Immature natural killer cell (primary cell): Measurements from ENCODE around the gene ARHGAP24. TPM values are rescaled to one million over a fixed set of nuclear protein-coding genes. Genes with fewer than 3 reads are reported as not detected.
"Not testable (repeated sequence)": the region's sequence is repeated elsewhere in the genome, so short reads cannot be mapped to it uniquely, and the experiment has no call there.

ENCODE experiments used
- DNase-seq, 3 donors: peaks; one replicate each; pipeline ENCODE4 v3.0.0; 2022; ENCODE audit warnings: mixed read lengths in 1 of 3
- H3K27ac Mint-ChIP-seq, 6 donors: one replicate each; pipeline ENCODE4 v1.8.0; 2020; ENCODE audit warnings: mixed read lengths in 6 of 6, mild to moderate bottlenecking in 5 of 6, inconsistent platforms in 4 of 6, moderate library complexity in 3 of 6
- H3K27me3 Mint-ChIP-seq, 3 donors: one replicate each; pipeline ENCODE4 v1.8.0; 2020 to 2021; ENCODE audit warnings: low read depth in 3 of 3, mild to moderate bottlenecking in 3 of 3, mixed read lengths in 3 of 3, moderate library complexity in 3 of 3, inconsistent platforms in 1 of 3
- H3K36me3 Mint-ChIP-seq, 3 donors: one replicate each; pipeline ENCODE4 v1.8.0; 2020; ENCODE audit warnings: mixed read lengths in 3 of 3, inconsistent platforms in 2 of 3, mild to moderate bottlenecking in 2 of 3
- H3K4me1 Mint-ChIP-seq, 2 donors: one replicate each; pipeline ENCODE4 v1.8.0; 2020; ENCODE audit warnings: inconsistent platforms in 2 of 2, mild to moderate bottlenecking in 2 of 2, mixed read lengths in 2 of 2, moderate library complexity in 1 of 2
- H3K4me3 Mint-ChIP-seq, 5 donors: one replicate each; pipeline ENCODE4 v1.8.0; 2020; ENCODE audit warnings: mild to moderate bottlenecking in 5 of 5, mixed read lengths in 5 of 5, inconsistent platforms in 3 of 5, moderate library complexity in 3 of 5
- H3K9me3 Mint-ChIP-seq, 6 donors: one replicate each; pipeline ENCODE4 v1.8.0; 2020; ENCODE audit warnings: mild to moderate bottlenecking in 6 of 6, mixed read lengths in 6 of 6, inconsistent platforms in 4 of 6, moderate library complexity in 3 of 6
- polyA plus RNA-seq, 3 donors: library from polyadenylated mRNA; unstranded; fragments of 300-500 nt; fragmentation: Illumina TruSeq; gene quantifications; one replicate each; pipeline ENCODE4 v1.2.3, GENCODE V29; 2021

Gene ARHGAP24
- polyA plus RNA-seq, 3 donors from 2014 or later = 0.06 to 0.24 TPM; not detected in 1

DNA sequence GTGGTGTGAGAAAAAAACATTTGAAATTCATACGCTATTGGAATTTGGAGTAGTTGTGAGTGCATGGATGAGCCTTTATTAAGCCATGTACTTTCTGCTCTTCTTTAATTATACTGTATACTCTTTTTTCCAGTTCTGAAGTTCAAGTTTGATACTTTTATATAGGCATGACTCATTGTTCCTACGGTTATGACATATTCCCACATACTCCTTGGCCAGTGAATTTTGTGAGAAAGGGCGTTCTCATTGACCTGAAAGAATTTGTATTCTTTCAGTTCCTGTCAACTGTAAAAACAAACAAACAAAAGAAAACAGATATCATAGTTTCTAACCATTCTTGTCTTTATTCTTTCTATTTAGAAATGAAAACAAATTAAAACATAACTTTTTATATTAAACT lies 477.6 kb downstream of the ARHGAP24 start:
- H3K27ac Mint-ChIP-seq = no peak overlapping the region
- no peak overlapping the region for H3K4me3 Mint-ChIP-seq
- H3K9me3 Mint-ChIP-seq = peaks cover 0 to 22% (median 10%) of the 10 kb centered on the region in 6 donors
- H3K36me3 Mint-ChIP-seq = no peaks in the 10 kb centered on the region
- no peaks in the 10 kb centered on the region for H3K4me1 Mint-ChIP-seq
- no peak for DNase-seq
- peaks cover 0 to 2% (median 0%) of the 10 kb centered on the region in 3 donors for H3K27me3 Mint-ChIP-seq

DNA sequence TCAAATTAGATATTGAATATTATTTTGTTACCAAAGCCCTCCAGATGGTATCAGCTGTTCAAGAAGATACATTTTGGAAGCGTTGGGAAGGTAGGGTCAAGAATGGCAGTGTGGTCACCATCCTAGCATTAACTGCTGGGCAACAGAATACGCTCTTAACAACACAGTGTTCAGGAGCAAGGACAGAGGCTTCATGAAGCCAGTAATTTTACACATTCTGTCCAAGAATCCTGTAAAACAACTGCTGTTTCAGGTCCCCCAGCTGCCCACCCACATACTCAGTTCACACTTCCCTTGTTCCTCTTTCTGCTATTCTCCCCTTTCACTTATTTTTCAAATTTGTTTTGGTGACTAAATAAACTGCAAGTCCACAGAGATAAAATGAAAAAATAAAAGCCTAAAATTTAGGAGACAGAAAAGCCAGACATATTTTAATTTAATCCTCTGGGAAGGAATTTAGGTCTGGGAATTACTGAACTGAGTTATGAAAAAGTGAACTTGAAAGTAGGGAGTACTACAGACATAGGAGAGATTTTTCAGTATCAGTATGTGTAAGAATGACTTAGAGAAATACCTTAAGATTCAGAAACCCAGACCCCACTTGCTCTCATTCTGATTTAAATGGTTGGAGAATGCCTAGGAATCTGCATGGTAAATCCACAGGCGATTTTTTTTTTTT lies 478.2 kb downstream of the ARHGAP24 start:
- H3K9me3 Mint-ChIP-seq = peaks cover 0 to 22% (median 10%) of the 10 kb centered on the region in 6 donors
- DNase-seq = no peak
- H3K27me3 Mint-ChIP-seq = peaks cover 0 to 2% (median 0%) of the 10 kb centered on the region in 3 donors
- no peaks in the 10 kb centered on the region for H3K4me1 Mint-ChIP-seq
- no peak overlapping the region for H3K4me3 Mint-ChIP-seq
- H3K27ac Mint-ChIP-seq = no peak overlapping the region
- H3K36me3 Mint-ChIP-seq = no peaks in the 10 kb centered on the region

DNA sequence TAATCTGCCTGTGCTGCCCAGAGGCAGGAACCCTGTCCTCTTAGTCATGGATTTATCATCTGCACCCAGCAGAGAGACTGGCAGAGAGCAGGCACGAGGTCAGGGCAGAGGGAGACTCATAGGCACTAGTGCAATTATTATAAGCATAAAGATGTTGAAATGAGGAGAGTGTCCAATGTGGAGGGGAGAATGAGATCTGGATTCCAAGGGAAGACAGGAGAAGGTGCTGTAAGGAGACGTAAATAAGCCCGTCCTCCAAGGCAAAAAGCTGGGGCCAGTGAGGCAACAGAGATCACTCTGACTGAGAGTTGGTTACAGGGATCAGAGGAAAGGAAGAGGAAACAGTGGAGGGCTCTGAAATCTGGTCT lies 478.7 kb downstream of the ARHGAP24 start:
- no peak overlapping the region for H3K27ac Mint-ChIP-seq
- no peaks in the 10 kb centered on the region for H3K36me3 Mint-ChIP-seq
- no peak for DNase-seq
- peaks cover 0 to 21% (median 10%) of the 10 kb centered on the region in 6 donors for H3K9me3 Mint-ChIP-seq
- H3K27me3 Mint-ChIP-seq = peaks cover 0 to 2% (median 0%) of the 10 kb centered on the region in 3 donors
- H3K4me3 Mint-ChIP-seq = no peak overlapping the region
- H3K4me1 Mint-ChIP-seq = no peaks in the 10 kb centered on the region

DNA sequence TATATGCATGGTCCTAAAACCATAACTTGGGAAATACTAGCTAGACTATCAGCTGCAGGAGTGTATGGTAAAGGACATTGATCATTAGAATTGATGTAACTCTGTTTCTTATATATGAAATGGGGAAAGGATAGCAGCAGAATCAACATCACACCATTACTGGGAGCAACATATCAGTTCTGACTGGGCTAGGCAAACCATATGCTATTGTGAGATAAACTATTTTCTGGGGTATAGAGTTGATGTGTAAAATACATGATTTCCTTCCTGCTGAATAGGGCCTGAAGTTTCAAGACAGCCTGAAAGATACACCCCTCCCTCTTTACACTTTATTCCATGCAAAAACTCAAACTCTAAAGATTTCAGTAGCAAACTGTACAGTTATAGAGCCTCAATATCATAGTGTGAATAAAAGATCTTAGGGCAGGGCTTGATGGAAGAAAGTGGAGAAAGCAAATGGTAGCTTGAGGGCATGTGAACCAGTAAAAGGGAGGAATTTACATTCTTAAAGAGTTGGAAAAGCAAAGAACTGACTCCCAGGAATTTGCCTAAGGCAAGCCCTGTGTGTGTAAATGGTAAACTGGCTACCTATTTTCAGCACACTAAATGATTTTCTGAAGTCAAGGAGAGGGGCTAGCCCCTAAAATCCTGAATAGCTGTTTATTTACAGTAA lies 480.8 kb downstream of the ARHGAP24 start:
- H3K4me1 Mint-ChIP-seq = no peaks in the 10 kb centered on the region
- peaks cover 0 to 2% (median 0%) of the 10 kb centered on the region in 3 donors for H3K27me3 Mint-ChIP-seq
- H3K4me3 Mint-ChIP-seq = no peak overlapping the region
- H3K36me3 Mint-ChIP-seq = no peaks in the 10 kb centered on the region
- H3K9me3 Mint-ChIP-seq = peaks cover 0 to 17% (median 10%) of the 10 kb centered on the region in 6 donors
- no peak overlapping the region for H3K27ac Mint-ChIP-seq
- no peak for DNase-seq

DNA sequence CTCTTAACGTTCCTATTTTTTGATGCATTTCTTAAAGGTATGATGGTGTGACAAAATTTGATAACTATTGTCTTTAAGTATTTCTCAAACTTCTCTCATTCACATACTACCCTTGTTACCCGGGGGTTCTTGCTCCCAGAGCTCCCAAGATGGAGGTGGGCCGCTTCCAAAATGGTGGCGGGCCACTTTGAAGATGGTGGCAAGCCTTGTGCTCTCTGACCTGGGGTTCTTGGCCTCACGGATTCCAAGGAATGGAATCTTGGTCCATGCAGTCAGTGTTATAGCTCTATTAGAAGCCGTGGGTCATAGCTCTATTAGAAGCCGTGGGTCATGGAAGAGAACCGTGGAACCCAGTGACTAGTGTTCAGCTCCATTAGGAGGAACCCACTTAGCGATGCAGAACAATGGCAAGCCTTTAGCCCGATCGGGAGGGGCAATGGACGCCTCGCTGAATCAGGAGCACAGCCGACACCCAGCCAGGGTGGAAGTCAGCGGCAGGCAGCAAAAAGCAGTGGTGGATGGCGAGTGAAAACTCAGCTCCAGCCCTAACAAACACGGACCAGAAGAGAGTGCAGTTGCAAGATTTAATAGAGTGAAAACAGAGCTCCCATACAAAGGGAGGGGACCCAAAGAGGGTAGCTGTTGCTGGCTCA lies 481.5 kb downstream of the ARHGAP24 start:
- Mint-ChIP-seq H3K27me3 (peaks cover 0 to 2% (median 0%) of the 10 kb centered on the region in 3 donors), H3K4me3 (no peak overlapping the region), H3K4me1 (no peaks in the 10 kb centered on the region), H3K36me3 (no peaks in the 10 kb centered on the region), H3K9me3 (peaks cover 0 to 17% (median 10%) of the 10 kb centered on the region in 6 donors), H3K27ac (no peak overlapping the region)
- DNase-seq = no peak

DNA sequence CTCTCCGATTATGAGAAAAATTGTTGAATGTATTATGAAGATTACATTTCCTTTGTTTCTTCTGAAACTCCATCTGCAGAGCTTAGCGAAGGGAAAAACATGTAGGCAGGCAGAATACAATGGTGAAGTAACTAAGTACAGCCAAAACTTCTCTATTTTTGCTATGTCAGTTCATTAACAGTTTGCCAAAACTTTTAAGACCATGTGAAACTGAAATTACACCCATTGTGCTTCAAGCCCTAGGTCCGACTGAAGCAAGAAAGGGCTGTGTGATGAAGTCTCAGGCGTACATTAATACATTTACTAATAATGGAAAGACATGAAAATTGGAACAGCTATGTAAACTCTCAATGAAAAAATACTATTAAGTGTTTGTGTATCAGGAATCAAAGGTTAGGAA lies 486.9 kb downstream of the ARHGAP24 start:
- DNase-seq = no peak
- H3K36me3 Mint-ChIP-seq = no peaks in the 10 kb centered on the region
- H3K27me3 Mint-ChIP-seq = no peaks in the 10 kb centered on the region
- H3K4me1 Mint-ChIP-seq = no peaks in the 10 kb centered on the region
- no peak overlapping the region for H3K4me3 Mint-ChIP-seq
- H3K27ac Mint-ChIP-seq = no peak overlapping the region
- peaks cover 0 to 7% (median 2%) of the 10 kb centered on the region in 6 donors for H3K9me3 Mint-ChIP-seq

DNA sequence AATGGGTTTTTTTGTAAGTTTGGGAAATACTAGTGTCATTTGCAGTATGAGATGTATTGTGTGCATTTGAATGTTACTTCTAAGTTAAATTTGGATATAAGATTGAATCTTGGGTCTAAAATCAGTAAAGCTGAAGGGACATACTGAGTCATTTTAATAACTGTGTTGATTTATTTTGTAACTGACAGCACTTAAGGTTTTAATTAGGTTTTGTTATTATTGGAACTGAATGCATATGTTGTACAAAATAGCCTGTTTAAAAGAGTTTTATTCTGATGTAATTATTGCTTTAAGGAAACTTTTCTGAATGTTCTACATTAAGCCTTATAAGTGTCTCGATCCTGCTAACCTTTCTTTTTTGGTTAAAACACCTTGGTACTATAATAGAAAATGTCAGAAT lies 488.3 kb downstream of the ARHGAP24 start:
- Mint-ChIP-seq H3K36me3 (no peaks in the 10 kb centered on the region), H3K9me3 (peaks cover 0 to 8% (median 2%) of the 10 kb centered on the region in 6 donors), H3K4me3 (no peak overlapping the region), H3K4me1 (no peaks in the 10 kb centered on the region), H3K27me3 (no peaks in the 10 kb centered on the region), H3K27ac (no peak overlapping the region)
- DNase-seq = no peak

DNA sequence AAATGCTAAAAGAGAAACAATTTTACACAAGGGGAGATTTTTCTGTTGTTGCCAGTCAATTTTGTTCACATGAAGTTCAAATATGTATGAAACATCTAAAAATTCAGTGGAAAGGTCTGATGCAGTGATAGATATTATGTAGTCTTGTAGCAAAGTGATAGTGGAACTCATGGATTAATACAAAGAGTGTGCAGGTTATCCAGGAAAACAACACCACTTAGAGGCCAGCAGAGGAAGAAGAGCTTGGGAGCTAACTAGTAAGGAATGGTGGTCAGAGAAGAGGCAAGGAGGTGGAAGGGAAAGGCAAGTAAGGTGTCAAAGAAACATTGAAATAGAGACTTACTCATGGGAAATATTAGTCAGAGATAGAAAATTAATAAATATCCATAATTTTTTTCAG lies 489.3 kb downstream of the ARHGAP24 start:
- no peaks in the 10 kb centered on the region for H3K27me3 Mint-ChIP-seq
- H3K4me1 Mint-ChIP-seq = no peaks in the 10 kb centered on the region
- no peak overlapping the region for H3K27ac Mint-ChIP-seq
- H3K9me3 Mint-ChIP-seq = peaks cover 0 to 8% (median 1%) of the 10 kb centered on the region in 6 donors
- H3K4me3 Mint-ChIP-seq = no peak overlapping the region
- no peak for DNase-seq
- no peaks in the 10 kb centered on the region for H3K36me3 Mint-ChIP-seq

DNA sequence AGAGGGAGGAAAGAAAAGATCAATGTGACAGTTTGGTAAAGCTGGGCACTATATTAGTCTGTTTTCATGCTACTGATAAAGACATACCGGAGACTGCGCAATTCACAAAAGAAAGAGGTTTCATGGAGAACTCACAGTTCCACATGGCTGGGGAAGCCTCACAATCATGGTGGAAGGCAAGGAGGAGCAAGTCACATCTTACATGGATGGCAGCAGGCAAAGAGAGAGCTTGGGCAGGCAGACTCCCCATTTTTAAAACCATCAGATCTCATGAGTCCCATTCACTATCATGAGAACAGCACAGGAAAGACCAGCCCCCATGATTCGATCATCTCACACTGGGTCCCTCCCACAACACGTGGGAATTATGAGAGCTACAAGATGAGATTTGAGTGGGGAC lies 490.1 kb downstream of the ARHGAP24 start:
- not testable (repeated sequence) for DNase-seq, H3K4me3 Mint-ChIP-seq, H3K36me3 Mint-ChIP-seq, H3K4me1 Mint-ChIP-seq, H3K27me3 Mint-ChIP-seq, H3K9me3 Mint-ChIP-seq, H3K27ac Mint-ChIP-seq

DNA sequence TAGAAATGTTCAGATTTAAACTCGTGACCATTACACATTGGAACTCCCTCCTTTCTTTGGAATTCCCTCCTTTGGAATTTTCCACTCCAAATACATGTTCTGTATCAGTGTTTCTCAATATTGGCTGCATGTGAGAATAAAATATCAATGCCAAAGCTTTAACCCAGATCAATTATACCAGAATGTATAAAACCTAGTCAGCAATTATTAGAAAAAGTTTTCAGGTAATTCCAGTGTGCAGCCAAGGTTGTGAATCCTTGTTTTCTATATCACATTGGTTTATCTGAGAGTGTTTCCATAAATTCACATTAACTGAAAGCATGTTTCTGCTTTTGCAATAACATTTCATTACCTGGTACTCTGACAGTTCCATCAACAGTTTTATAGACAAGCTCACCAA lies 490.6 kb downstream of the ARHGAP24 start:
- H3K27me3 Mint-ChIP-seq = no peaks in the 10 kb centered on the region
- H3K27ac Mint-ChIP-seq = no peak overlapping the region
- no peak overlapping the region for H3K4me3 Mint-ChIP-seq
- H3K36me3 Mint-ChIP-seq = no peaks in the 10 kb centered on the region
- no peak for DNase-seq
- no peaks in the 10 kb centered on the region for H3K4me1 Mint-ChIP-seq
- peaks cover 0 to 8% (median 0%) of the 10 kb centered on the region in 6 donors for H3K9me3 Mint-ChIP-seq

DNA sequence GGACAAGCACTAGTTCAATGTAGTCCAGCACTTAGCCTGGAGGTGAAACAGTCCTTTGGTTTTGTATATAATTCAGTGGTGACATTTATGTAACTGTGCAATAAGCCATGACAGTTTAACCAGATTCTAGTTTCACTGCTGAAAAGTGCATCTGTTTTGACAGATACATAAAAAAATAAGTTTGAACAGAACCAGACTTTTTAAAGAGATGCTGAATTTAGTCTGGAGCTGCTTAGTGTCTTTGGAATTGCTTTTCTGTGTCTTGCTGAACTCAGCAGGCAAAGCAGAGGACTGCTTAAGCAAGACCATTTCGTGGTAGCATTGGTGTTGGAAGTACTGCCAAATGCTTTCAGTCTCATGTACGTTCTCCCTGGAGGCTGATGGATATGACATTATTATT lies 491.4 kb downstream of the ARHGAP24 start:
- no peaks in the 10 kb centered on the region for H3K36me3 Mint-ChIP-seq
- no peak overlapping the region for H3K27ac Mint-ChIP-seq
- H3K4me1 Mint-ChIP-seq = no peaks in the 10 kb centered on the region
- H3K27me3 Mint-ChIP-seq = no peaks in the 10 kb centered on the region
- DNase-seq = no peak
- H3K9me3 Mint-ChIP-seq = peaks cover 0 to 8% (median 0%) of the 10 kb centered on the region in 6 donors
- H3K4me3 Mint-ChIP-seq = no peak overlapping the region

DNA sequence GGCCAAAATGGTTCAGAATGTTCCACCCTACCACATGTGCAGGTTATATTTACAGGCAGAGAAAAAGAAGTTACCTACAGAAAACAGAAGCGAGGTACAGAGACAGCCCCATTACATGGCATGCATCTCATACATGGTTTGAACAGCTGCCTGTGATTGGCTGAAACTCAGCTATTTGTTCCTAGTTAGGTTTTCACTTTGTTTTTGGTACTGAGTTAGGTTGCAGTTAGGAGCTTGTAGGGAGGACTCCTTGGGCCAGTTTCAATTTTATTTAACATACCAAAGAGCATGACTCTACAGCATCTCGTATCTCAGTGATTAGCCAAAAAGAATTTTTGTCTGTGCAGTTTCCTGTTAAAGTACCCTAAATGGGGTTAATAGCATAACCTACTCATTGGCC lies 492.9 kb downstream of the ARHGAP24 start:
- H3K36me3 Mint-ChIP-seq = no peaks in the 10 kb centered on the region

DNA sequence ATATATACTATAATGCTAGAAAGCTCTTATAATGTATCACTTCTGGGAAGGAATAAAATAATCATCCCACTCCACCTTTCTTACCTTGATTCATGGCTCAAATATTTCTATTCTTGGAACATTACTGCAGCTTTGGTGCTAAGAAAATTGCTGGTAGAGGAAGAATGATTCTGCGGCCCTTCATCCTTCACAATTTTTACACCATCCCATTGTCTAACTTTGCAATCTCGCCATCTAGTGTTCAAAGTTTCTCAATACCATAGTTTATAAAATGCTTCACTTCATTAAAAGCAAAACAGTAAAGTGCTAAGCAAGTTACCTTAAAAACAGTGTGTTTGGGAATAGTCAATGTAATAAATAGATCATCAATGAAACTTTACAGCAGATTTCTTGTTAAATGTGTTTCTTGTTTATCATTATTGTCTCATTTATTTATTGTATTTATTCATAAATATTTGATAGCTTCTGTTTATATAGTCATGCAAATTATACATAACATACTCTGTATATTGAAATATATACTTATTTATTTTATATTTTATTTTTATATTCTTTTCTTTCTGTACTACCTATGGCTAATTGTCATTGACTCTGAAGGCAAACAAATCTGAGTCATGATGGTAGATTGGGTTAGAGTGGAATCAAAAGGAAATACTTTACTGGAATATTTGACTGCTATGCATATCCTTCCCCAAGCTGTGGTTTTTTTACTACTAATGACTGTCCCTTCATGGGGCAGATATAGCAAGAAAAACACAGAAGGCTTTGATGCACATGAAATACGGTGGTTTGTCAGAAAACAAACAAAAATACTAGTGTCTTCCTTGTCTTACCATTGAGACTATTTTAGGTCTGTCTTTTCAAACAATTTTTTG lies 494.2 kb downstream of the ARHGAP24 start:
- no peak for DNase-seq
- no peaks in the 10 kb centered on the region for H3K36me3 Mint-ChIP-seq

More for the DNA sequence above, 492.9 kb downstream of the ARHGAP24 start:
- Mint-ChIP-seq H3K4me1 (no peaks in the 10 kb centered on the region), H3K27ac (no peak overlapping the region), H3K4me3 (no peak overlapping the region), H3K9me3 (peaks cover 0 to 11% (median 0%) of the 10 kb centered on the region in 6 donors), H3K27me3 (no peaks in the 10 kb centered on the region)
- no peak for DNase-seq

More for the DNA sequence above, 494.2 kb downstream of the ARHGAP24 start:
- H3K27me3 Mint-ChIP-seq = no peaks in the 10 kb centered on the region
- H3K4me3 Mint-ChIP-seq = no peak overlapping the region
- H3K4me1 Mint-ChIP-seq = no peaks in the 10 kb centered on the region
- H3K9me3 Mint-ChIP-seq = peaks cover 0 to 13% (median 0%) of the 10 kb centered on the region in 6 donors
- H3K27ac Mint-ChIP-seq = no peak overlapping the region
